Measurements from ENCODE around the gene LRP4. TPM values are rescaled to one million over a fixed set of nuclear protein-coding genes. Genes with fewer than 3 reads are reported as not detected.

The LRP4 gene
- total and polyA plus RNA-seq, 2 of the 4 experiments (the other 2 are of a cell fraction): 4.1 to 5.8 TPM

DNA sequence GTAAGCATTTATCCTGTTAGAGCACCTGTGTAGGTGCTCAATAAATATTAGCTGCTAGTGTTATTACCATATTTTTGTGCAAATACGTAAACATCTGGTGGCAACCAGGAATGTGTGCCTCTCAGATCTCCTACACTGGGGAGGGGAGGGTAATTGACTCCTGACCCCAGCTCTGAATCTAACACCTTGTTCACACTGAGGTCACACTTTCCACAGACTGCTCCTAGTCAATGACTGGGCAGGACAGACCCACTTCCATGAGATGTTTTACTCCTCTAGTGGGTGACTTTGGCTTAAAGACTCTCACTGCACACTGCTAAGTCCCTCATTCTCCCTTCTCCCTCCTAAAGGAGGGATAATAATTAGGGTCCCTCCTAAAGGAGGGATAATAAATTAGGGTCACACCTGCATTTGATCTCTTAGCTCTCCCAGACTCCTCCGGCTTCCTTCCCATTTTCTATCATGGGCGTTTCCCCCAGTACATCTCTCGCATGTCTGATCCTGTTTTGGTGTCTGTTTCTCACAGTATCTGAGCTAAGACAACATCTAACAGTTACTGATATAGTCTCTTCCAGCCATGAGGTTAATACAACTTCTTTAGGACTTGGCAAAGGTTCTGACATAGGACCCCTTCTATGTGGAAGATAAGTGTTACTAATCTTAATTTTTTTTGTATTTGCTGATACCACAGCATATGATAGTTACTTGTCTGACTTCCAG, 26.2 kb upstream of the LRP4 start:
- Histone ChIP-seq H3K79me1 (ENCODE audit: low read depth in 1 of 2, low read length in 2 of 2) (peaks cover 10 to 13% of the 10 kb centered on the region in 2 experiments; a peak in 3 of 4 replicates), H3K9me3 (ENCODE audit: control insufficient read depth, insufficient read depth, low read length) (no peaks in the 10 kb centered on the region), H3K9ac (ENCODE audit: low read depth, low read length) (no peak overlapping the region), H2BK15ac (ENCODE audit: low read depth, low read length) (no peak overlapping the region), H2BK20ac (ENCODE audit: low read depth, low read length) (no peak overlapping the region), H3K27ac (ENCODE audit: insufficient read depth, low read length) (no peak overlapping the region), H3K18ac (ENCODE audit: low read depth, low read length) (no peak overlapping the region), H4K5ac (ENCODE audit: low read depth, low read length) (no peak overlapping the region), H2AK9ac (replicated peaks; ENCODE audit: low read depth, low read length, poor library complexity) (no peak overlapping the region), H4K20me1 (ENCODE audit: insufficient read depth, low read length) (0 out of 2 replicates have a peak, but pooled peaks cover 4% of the 10 kb centered on the region), H3K14ac (replicated peaks; ENCODE audit: low read depth, low read length) (no peak overlapping the region), H2BK5ac (ENCODE audit: low read depth, low read length, poor library complexity, severe bottlenecking) (no peak overlapping the region), H3K23ac (ENCODE audit: low read depth, low read length) (no peak overlapping the region), H4K8ac (ENCODE audit: low read depth in 2 of 2, low read length in 2 of 2) (no peak overlapping the region), H3K4ac (ENCODE audit: low read depth, low read length) (no peak overlapping the region), H3K4me2 (ENCODE audit: low read depth, low read length) (no peak overlapping the region), H3K27me3 (ENCODE audit: control insufficient read depth, insufficient read depth, low read length) (no peaks in the 10 kb centered on the region), H4K91ac (ENCODE audit: insufficient read depth, low read depth, low read length) (no peak overlapping the region), H2BK120ac (ENCODE audit: low read depth, low read length) (no peak overlapping the region), H3K56ac (ENCODE audit: extremely low read depth, insufficient read depth, low read length) (no peak overlapping the region), H3K9me1 (ENCODE audit: insufficient read depth, low read length) (peaks cover 9% of the 10 kb centered on the region), H3K4me1 (ENCODE audit: control insufficient read depth, insufficient read depth, low read length) (peaks cover 6% of the 10 kb centered on the region), H2AFZ (replicated peaks; ENCODE audit: low read length, poor library complexity) (no peak overlapping the region), H3K4me3 (ENCODE audit: insufficient read depth, low read depth, low read length) (no peak overlapping the region), H3K36me3 (ENCODE audit: control insufficient read depth, insufficient read depth, low read length) (no peaks in the 10 kb centered on the region; the same call in 1 of the 2 replicates), H2AK5ac (ENCODE audit: low read depth, low read length) (no peak overlapping the region)
- dilution Hi-C loops (cut with HindIII; ENCODE audit: low sequenced_read_pairs, unreplicated experiment) (no loop called here), intact Hi-C loops (cut with micrococcal nuclease) (no loop called here), in situ Hi-C loops (cut with MboI; ENCODE audit: low sequenced_read_pairs) (no loop called here)
- WGBS, 2 experiments (ENCODE audit: extremely low coverage in 2 of 2, insufficient read length in 1 of 2): no CpG with 5 or more reads among the region's 4 CpGs
- CTCF ChIA-PET: interaction anchor here (0.6 to 2.0 kb wide), 3 partner anchors 32 to 468 kb away, joined by 3 to 6 read pairs (median 4); no protein-coding TSS in a partner anchor
- DNase-seq (no peak), ATAC-seq (ENCODE audit: low read depth) (no peak)
- POLR2A ChIA-PET (ENCODE audit: unreplicated experiment): interaction anchor here (0.6 kb wide), 1 partner anchor 260 kb away, joined by 4 read pairs; no protein-coding TSS in a partner anchor
- no TSS peak for BruUV-seq (replicated peaks)
- TF ChIP-seq RFX5 (IDR thresholded peaks at IDR 0.05; ENCODE audit: low read depth, low read length) (no peak), BHLHE40 (IDR thresholded peaks at IDR 0.05; ENCODE audit: low read depth, low read length) (no peak), RAD21 (IDR thresholded peaks at IDR 0.05; ENCODE audit: low read length) (no peak), RCOR1 (IDR thresholded peaks at IDR 0.05; ENCODE audit: insufficient replicate concordance, low read length) (no peak), CHD1 (IDR thresholded peaks at IDR 0.05; ENCODE audit: low read depth, low read length) (no peak), NFE2L2 (IDR thresholded peaks at IDR 0.05; ENCODE audit: low read depth, low read length) (no peak), SMC3 (IDR thresholded peaks at IDR 0.05; ENCODE audit: low read depth, low read length) (no peak), MXI1 (IDR thresholded peaks at IDR 0.05; ENCODE audit: borderline replicate concordance, low read depth, low read length) (no peak), MAZ (IDR thresholded peaks at IDR 0.05; ENCODE audit: borderline replicate concordance, low read depth, low read length) (no peak), POLR2A (IDR thresholded peaks at IDR 0.05; ENCODE audit: low read depth, low read length) (no peak), CEBPB (IDR thresholded peaks at IDR 0.05; ENCODE audit: low read depth, low read length) (no peak), FOS (IDR thresholded peaks at IDR 0.05; ENCODE audit: low read depth, low read length) (no peak)
- TF ChIP-seq, protein P1, sequence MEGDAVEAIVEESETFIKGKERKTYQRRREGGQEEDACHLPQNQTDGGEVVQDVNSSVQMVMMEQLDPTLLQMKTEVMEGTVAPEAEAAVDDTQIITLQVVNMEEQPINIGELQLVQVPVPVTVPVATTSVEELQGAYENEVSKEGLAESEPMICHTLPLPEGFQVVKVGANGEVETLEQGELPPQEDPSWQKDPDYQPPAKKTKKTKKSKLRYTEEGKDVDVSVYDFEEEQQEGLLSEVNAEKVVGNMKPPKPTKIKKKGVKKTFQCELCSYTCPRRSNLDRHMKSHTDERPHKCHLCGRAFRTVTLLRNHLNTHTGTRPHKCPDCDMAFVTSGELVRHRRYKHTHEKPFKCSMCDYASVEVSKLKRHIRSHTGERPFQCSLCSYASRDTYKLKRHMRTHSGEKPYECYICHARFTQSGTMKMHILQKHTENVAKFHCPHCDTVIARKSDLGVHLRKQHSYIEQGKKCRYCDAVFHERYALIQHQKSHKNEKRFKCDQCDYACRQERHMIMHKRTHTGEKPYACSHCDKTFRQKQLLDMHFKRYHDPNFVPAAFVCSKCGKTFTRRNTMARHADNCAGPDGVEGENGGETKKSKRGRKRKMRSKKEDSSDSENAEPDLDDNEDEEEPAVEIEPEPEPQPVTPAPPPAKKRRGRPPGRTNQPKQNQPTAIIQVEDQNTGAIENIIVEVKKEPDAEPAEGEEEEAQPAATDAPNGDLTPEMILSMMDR (conservative IDR thresholded peaks at IDR 0.05; ENCODE audit: low read depth, low read length): no peak
- TF ChIP-seq, protein P2, sequence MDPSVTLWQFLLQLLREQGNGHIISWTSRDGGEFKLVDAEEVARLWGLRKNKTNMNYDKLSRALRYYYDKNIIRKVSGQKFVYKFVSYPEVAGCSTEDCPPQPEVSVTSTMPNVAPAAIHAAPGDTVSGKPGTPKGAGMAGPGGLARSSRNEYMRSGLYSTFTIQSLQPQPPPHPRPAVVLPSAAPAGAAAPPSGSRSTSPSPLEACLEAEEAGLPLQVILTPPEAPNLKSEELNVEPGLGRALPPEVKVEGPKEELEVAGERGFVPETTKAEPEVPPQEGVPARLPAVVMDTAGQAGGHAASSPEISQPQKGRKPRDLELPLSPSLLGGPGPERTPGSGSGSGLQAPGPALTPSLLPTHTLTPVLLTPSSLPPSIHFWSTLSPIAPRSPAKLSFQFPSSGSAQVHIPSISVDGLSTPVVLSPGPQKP (IDR thresholded peaks at IDR 0.05; ENCODE audit: borderline replicate concordance, low read depth, low read length): no peak
- TF ChIP-seq, protein P3, sequence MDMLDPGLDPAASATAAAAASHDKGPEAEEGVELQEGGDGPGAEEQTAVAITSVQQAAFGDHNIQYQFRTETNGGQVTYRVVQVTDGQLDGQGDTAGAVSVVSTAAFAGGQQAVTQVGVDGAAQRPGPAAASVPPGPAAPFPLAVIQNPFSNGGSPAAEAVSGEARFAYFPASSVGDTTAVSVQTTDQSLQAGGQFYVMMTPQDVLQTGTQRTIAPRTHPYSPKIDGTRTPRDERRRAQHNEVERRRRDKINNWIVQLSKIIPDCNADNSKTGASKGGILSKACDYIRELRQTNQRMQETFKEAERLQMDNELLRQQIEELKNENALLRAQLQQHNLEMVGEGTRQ (IDR thresholded peaks at IDR 0.05; ENCODE audit: low read depth, low read length): no peak
